ENCODE results near the gene LYZ. TPM values are rescaled to one million over a fixed set of nuclear protein-coding genes. Genes with fewer than 3 reads are reported as not detected.

The LYZ gene
- total and polyA plus RNA-seq, 4 donors = 15.1 to 180 (median 80.3) TPM

- WGBS, 2 donors = 94 to 96% methylated on average over 2 of the region's 2 CpGs
- ATAC-seq (ENCODE audit: low FRiP score) = no peak
Measured at GRCh38 chr12:69345077-69345476, 3.1 kb upstream of the LYZ start.

GRCh38 chr12:69345742-69346141 lies 2.4 kb upstream of the LYZ start:
- 6 to 8% methylated on average over 1 of the region's 1 CpG for WGBS, 2 donors
- no peaks in the 10 kb centered on the region for H3K36me3 ChIP-seq (ENCODE audit: control insufficient read depth in 1 of 2, insufficient read depth in 2 of 2, low read length in 1 of 2)
- no peaks in the 10 kb centered on the region for H3K27me3 ChIP-seq (ENCODE audit: control insufficient read depth in 1 of 2, insufficient read depth in 2 of 2, low read length in 1 of 2)
- H3K4me3 ChIP-seq (ENCODE audit: low read length in 2 of 2) = no peak overlapping the region
- H3K9me3 ChIP-seq (ENCODE audit: control insufficient read depth, low read length) = no peaks in the 10 kb centered on the region
- intact Hi-C loops (cut with DNase I) = no loop called here
- ATAC-seq (ENCODE audit: low FRiP score) = no peak
- no peaks in the 10 kb centered on the region for H3K4me1 ChIP-seq (ENCODE audit: control insufficient read depth in 1 of 2, insufficient read depth in 2 of 2, low read length in 2 of 2)
- no peak overlapping the region for H3K27ac ChIP-seq (ENCODE audit: low read depth in 1 of 2, low read length in 2 of 2)
- DNase-seq = no peak

More at GRCh38 chr12:69345077-69345476, 3.1 kb upstream of the LYZ start:
- intact Hi-C loops (cut with DNase I) = no loop called here
- Histone ChIP-seq H3K4me3 (ENCODE audit: low read length in 2 of 2) (no peak overlapping the region), H3K36me3 (ENCODE audit: control insufficient read depth in 1 of 2, insufficient read depth in 2 of 2, low read length in 1 of 2) (no peaks in the 10 kb centered on the region), H3K27ac (ENCODE audit: low read depth in 1 of 2, low read length in 2 of 2) (no peak overlapping the region), H3K9me3 (ENCODE audit: control insufficient read depth, low read length) (no peaks in the 10 kb centered on the region), H3K27me3 (ENCODE audit: control insufficient read depth in 1 of 2, insufficient read depth in 2 of 2, low read length in 1 of 2) (no peaks in the 10 kb centered on the region), H3K4me1 (ENCODE audit: control insufficient read depth in 1 of 2, insufficient read depth in 2 of 2, low read length in 2 of 2) (no peaks in the 10 kb centered on the region)
- DNase-seq = no peak

GRCh38 chr12:69350002-69350626 lies 1.9 kb downstream of the LYZ start:
- intact Hi-C loops (cut with DNase I) = no loop called here
- ATAC-seq (ENCODE audit: low FRiP score) = no peak
- no peak overlapping the region for H3K27ac ChIP-seq (ENCODE audit: low read depth in 1 of 2, low read length in 2 of 2)
- no peak overlapping the region for H3K4me3 ChIP-seq (ENCODE audit: low read length in 2 of 2)
- no peak for DNase-seq
- no peaks in the 10 kb centered on the region for H3K27me3 ChIP-seq (ENCODE audit: control insufficient read depth in 1 of 2, insufficient read depth in 2 of 2, low read length in 1 of 2)
- H3K36me3 ChIP-seq (ENCODE audit: control insufficient read depth in 1 of 2, insufficient read depth in 2 of 2, low read length in 1 of 2) = no peaks in the 10 kb centered on the region
- WGBS, 2 donors = 85% methylated on average over 2 of the region's 2 CpGs
- H3K9me3 ChIP-seq (ENCODE audit: control insufficient read depth, low read length) = no peaks in the 10 kb centered on the region
- no peaks in the 10 kb centered on the region for H3K4me1 ChIP-seq (ENCODE audit: control insufficient read depth in 1 of 2, insufficient read depth in 2 of 2, low read length in 2 of 2)

GRCh38 chr12:69350777-69351176 lies 2.6 kb downstream of the LYZ start:
- ATAC-seq (ENCODE audit: low FRiP score) (no peak), DNase-seq (no peak)
- Histone ChIP-seq H3K27me3 (ENCODE audit: control insufficient read depth in 1 of 2, insufficient read depth in 2 of 2, low read length in 1 of 2) (no peaks in the 10 kb centered on the region), H3K4me1 (ENCODE audit: control insufficient read depth in 1 of 2, insufficient read depth in 2 of 2, low read length in 2 of 2) (no peaks in the 10 kb centered on the region), H3K36me3 (ENCODE audit: control insufficient read depth in 1 of 2, insufficient read depth in 2 of 2, low read length in 1 of 2) (no peaks in the 10 kb centered on the region), H3K9me3 (ENCODE audit: control insufficient read depth, low read length) (no peaks in the 10 kb centered on the region), H3K27ac (ENCODE audit: low read depth in 1 of 2, low read length in 2 of 2) (no peak overlapping the region), H3K4me3 (ENCODE audit: low read length in 2 of 2) (no peak overlapping the region)
- intact Hi-C loops (cut with DNase I) = no loop called here
- 88 to 91% methylated on average over 1 of the region's 1 CpG for WGBS, 2 donors

GRCh38 chr12:69351462-69352236 lies 3.5 kb downstream of the LYZ start:
- Histone ChIP-seq H3K27ac (ENCODE audit: low read depth in 1 of 2, low read length in 2 of 2) (no peak overlapping the region), H3K4me1 (ENCODE audit: control insufficient read depth in 1 of 2, insufficient read depth in 2 of 2, low read length in 2 of 2) (no peaks in the 10 kb centered on the region), H3K9me3 (ENCODE audit: control insufficient read depth, low read length) (no peaks in the 10 kb centered on the region), H3K4me3 (ENCODE audit: low read length in 2 of 2) (no peak overlapping the region), H3K36me3 (ENCODE audit: control insufficient read depth in 1 of 2, insufficient read depth in 2 of 2, low read length in 1 of 2) (no peaks in the 10 kb centered on the region), H3K27me3 (ENCODE audit: control insufficient read depth in 1 of 2, insufficient read depth in 2 of 2, low read length in 1 of 2) (no peaks in the 10 kb centered on the region)
- DNase-seq = no peak
- WGBS, 2 donors = 79 to 85% methylated on average over 2 of the region's 2 CpGs
- intact Hi-C loops (cut with DNase I) = no loop called here
- no peak for ATAC-seq (ENCODE audit: low FRiP score)

GRCh38 chr12:69352904-69353303 lies 4.7 kb downstream of the LYZ start:
- Histone ChIP-seq H3K36me3 (ENCODE audit: control insufficient read depth in 1 of 2, insufficient read depth in 2 of 2, low read length in 1 of 2) (no peaks in the 10 kb centered on the region), H3K9me3 (ENCODE audit: control insufficient read depth, low read length) (no peaks in the 10 kb centered on the region), H3K27ac (ENCODE audit: low read depth in 1 of 2, low read length in 2 of 2) (no peak overlapping the region), H3K27me3 (ENCODE audit: control insufficient read depth in 1 of 2, insufficient read depth in 2 of 2, low read length in 1 of 2) (no peaks in the 10 kb centered on the region), H3K4me1 (ENCODE audit: control insufficient read depth in 1 of 2, insufficient read depth in 2 of 2, low read length in 2 of 2) (no peaks in the 10 kb centered on the region), H3K4me3 (ENCODE audit: low read length in 2 of 2) (no peak overlapping the region)
- ATAC-seq (ENCODE audit: low FRiP score) (no peak), DNase-seq (no peak)
- WGBS, 2 donors = 84 to 85% methylated on average over 5 of the region's 5 CpGs
- intact Hi-C loops (cut with DNase I) = no loop called here

GRCh38 chr12:69354172-69354555 lies 6.0 kb downstream of the LYZ start:
- Histone ChIP-seq H3K4me1 (ENCODE audit: control insufficient read depth in 1 of 2, insufficient read depth in 2 of 2, low read length in 2 of 2) (no peaks in the 10 kb centered on the region), H3K4me3 (ENCODE audit: low read length in 2 of 2) (no peak overlapping the region), H3K36me3 (ENCODE audit: control insufficient read depth in 1 of 2, insufficient read depth in 2 of 2, low read length in 1 of 2) (no peaks in the 10 kb centered on the region), H3K27me3 (ENCODE audit: control insufficient read depth in 1 of 2, insufficient read depth in 2 of 2, low read length in 1 of 2) (no peaks in the 10 kb centered on the region), H3K27ac (ENCODE audit: low read depth in 1 of 2, low read length in 2 of 2) (no peak overlapping the region), H3K9me3 (ENCODE audit: control insufficient read depth, low read length) (no peaks in the 10 kb centered on the region)
- WGBS, 2 donors = 75 to 78% methylated on average over 1 of the region's 1 CpG
- DNase-seq = no peak
- intact Hi-C loops (cut with DNase I) = no loop called here
- no peak for ATAC-seq (ENCODE audit: low FRiP score)

- 62 to 64% methylated on average over 1 of the region's 1 CpG for WGBS, 2 donors
- Histone ChIP-seq H3K4me3 (ENCODE audit: low read length in 2 of 2) (no peak overlapping the region), H3K27me3 (ENCODE audit: control insufficient read depth in 1 of 2, insufficient read depth in 2 of 2, low read length in 1 of 2) (no peaks in the 10 kb centered on the region), H3K9me3 (ENCODE audit: control insufficient read depth, low read length) (no peaks in the 10 kb centered on the region), H3K36me3 (ENCODE audit: control insufficient read depth in 1 of 2, insufficient read depth in 2 of 2, low read length in 1 of 2) (no peaks in the 10 kb centered on the region), H3K4me1 (ENCODE audit: control insufficient read depth in 1 of 2, insufficient read depth in 2 of 2, low read length in 2 of 2) (no peaks in the 10 kb centered on the region), H3K27ac (ENCODE audit: low read depth in 1 of 2, low read length in 2 of 2) (no peak overlapping the region)
- DNase-seq (no peak), ATAC-seq (ENCODE audit: low FRiP score) (no peak)
- intact Hi-C loops (cut with DNase I) = loop anchor here in 1 of 2 donors (5.0 kb wide), 1 partner anchor 283 kb away; no protein-coding TSS in a partner anchor
Measured at GRCh38 chr12:69354556-69355187, 6.5 kb downstream of the LYZ start.
